ENCODE results near the gene FAHD1.

The FAHD1 gene

GRCh38 chr16:1818204-1818872 lies 8.7 kb upstream of the FAHD1 start:
- FAIRE-seq, result no peak

GRCh38 chr16:1818873-1819525 lies 8.0 kb upstream of the FAHD1 start:
- FAIRE-seq, result no peak

GRCh38 chr16:1819611-1820010 lies 7.4 kb upstream of the FAHD1 start:
- no peak for FAIRE-seq

GRCh38 chr16:1820096-1820945 lies 6.7 kb upstream of the FAHD1 start:
- no peak for FAIRE-seq

GRCh38 chr16:1820946-1821290 lies 6.1 kb upstream of the FAHD1 start:
- FAIRE-seq, result no peak

GRCh38 chr16:1821861-1822611 lies 5.0 kb upstream of the FAHD1 start:
- FAIRE-seq, result no peak

GRCh38 chr16:1822801-1823200 lies 4.2 kb upstream of the FAHD1 start:
- no peak for FAIRE-seq

GRCh38 chr16:1823821-1824220 lies 3.2 kb upstream of the FAHD1 start:
- no peak for FAIRE-seq

GRCh38 chr16:1825381-1825863 lies 1.6 kb upstream of the FAHD1 start:
- no peak for FAIRE-seq

- FAIRE-seq, result no peak
Observed at GRCh38 chr16:1825864-1826690, 929 bp upstream of the FAHD1 start.

- no peak for FAIRE-seq
Observed at GRCh38 chr16:1828645-1829410, 1.8 kb downstream of the FAHD1 start.

GRCh38 chr16:1830213-1830612 lies 3.2 kb downstream of the FAHD1 start:
- FAIRE-seq, result no peak

- FAIRE-seq, result no peak
Observed at GRCh38 chr16:1831186-1832075, 4.4 kb downstream of the FAHD1 start.

GRCh38 chr16:1832838-1833454 lies 5.9 kb downstream of the FAHD1 start:
- no peak for FAIRE-seq

- FAIRE-seq, result no peak
Observed at GRCh38 chr16:1834096-1834495, 7.1 kb downstream of the FAHD1 start.

- FAIRE-seq, result no peak
Observed at GRCh38 chr16:1839554-1839953, 12.5 kb downstream of the FAHD1 start.

- no peak for FAIRE-seq
Observed at GRCh38 chr16:1845985-1846384, 19.0 kb downstream of the FAHD1 start.

GRCh38 chr16:1846416-1846815 lies 19.4 kb downstream of the FAHD1 start:
- no peak for FAIRE-seq

- FAIRE-seq, result no peak
Observed at GRCh38 chr16:1850981-1851380, 24.0 kb downstream of the FAHD1 start.

GRCh38 chr16:1851793-1852192 lies 24.8 kb downstream of the FAHD1 start:
- FAIRE-seq, result no peak
